GM18517 (cell line): ENCODE measurements around the gene AFF3.

ENCODE experiments used
- ATAC-seq: cut with Tn5 transposase; IDR thresholded peaks from one replicate; pipeline ENCODE4 v1.9.1; 2021; ENCODE audit warnings: mild to moderate bottlenecking, moderate library complexity; ENCODE audit not compliant: unreplicated experiment

The AFF3 gene

GRCh38 chr2:99727199-99727598, 415.2 kb downstream of the AFF3 start:
- ATAC-seq = no peak

- ATAC-seq = no peak
Observed at GRCh38 chr2:99726691-99727090, 415.7 kb downstream of the AFF3 start.

GRCh38 chr2:99725820-99726219, 416.6 kb downstream of the AFF3 start:
- no peak for ATAC-seq

- ATAC-seq = no peak
Observed at GRCh38 chr2:99722476-99722875, 419.9 kb downstream of the AFF3 start.

GRCh38 chr2:99719102-99719501, 423.3 kb downstream of the AFF3 start:
- ATAC-seq = no peak

- ATAC-seq = no peak
Observed at GRCh38 chr2:99715956-99716355, 426.4 kb downstream of the AFF3 start.

GRCh38 chr2:99714349-99714748, 428.0 kb downstream of the AFF3 start:
- ATAC-seq = no peak

- ATAC-seq = no peak
Observed at GRCh38 chr2:99711144-99711543, 431.2 kb downstream of the AFF3 start.

- no peak for ATAC-seq
Observed at GRCh38 chr2:99710721-99711120, 431.7 kb downstream of the AFF3 start.

GRCh38 chr2:99709229-99709628, 433.2 kb downstream of the AFF3 start:
- no peak for ATAC-seq

GRCh38 chr2:99708231-99708630, 434.2 kb downstream of the AFF3 start:
- ATAC-seq = no peak

GRCh38 chr2:99707592-99707991, 434.8 kb downstream of the AFF3 start:
- no peak for ATAC-seq

- ATAC-seq = no peak
Observed at GRCh38 chr2:99706735-99707134, 435.7 kb downstream of the AFF3 start.

GRCh38 chr2:99701503-99701902, 440.9 kb downstream of the AFF3 start:
- no peak for ATAC-seq

GRCh38 chr2:99700482-99701398, 441.6 kb downstream of the AFF3 start:
- ATAC-seq = no peak

GRCh38 chr2:99698896-99699295, 443.5 kb downstream of the AFF3 start:
- no peak for ATAC-seq

GRCh38 chr2:99697811-99698568, 444.4 kb downstream of the AFF3 start:
- ATAC-seq = no peak

- no peak for ATAC-seq
Observed at GRCh38 chr2:99695944-99696253, 446.5 kb downstream of the AFF3 start.

- ATAC-seq = no peak
Observed at GRCh38 chr2:99695130-99695943, 447.1 kb downstream of the AFF3 start.

GRCh38 chr2:99694331-99694730, 448.1 kb downstream of the AFF3 start:
- ATAC-seq = no peak

GRCh38 chr2:99692785-99693184, 449.6 kb downstream of the AFF3 start:
- no peak for ATAC-seq
